GM11168 (cell line): ENCODE data around the gene SLC35F3.
"Not testable (repeated sequence)": the region's sequence is repeated elsewhere in the genome, so short reads cannot be mapped to it uniquely, and the experiment has no call there.

Experiments used
- in situ Hi-C: fragments of 300-500 bp; cut with MboI; formaldehyde crosslinking; loops from one replicate; pipeline ENCODE4 v1.12.0; 2022; ENCODE audit warnings: low sequenced_read_pairs; ENCODE audit not compliant: unreplicated experiment

Gene SLC35F3

DNA sequence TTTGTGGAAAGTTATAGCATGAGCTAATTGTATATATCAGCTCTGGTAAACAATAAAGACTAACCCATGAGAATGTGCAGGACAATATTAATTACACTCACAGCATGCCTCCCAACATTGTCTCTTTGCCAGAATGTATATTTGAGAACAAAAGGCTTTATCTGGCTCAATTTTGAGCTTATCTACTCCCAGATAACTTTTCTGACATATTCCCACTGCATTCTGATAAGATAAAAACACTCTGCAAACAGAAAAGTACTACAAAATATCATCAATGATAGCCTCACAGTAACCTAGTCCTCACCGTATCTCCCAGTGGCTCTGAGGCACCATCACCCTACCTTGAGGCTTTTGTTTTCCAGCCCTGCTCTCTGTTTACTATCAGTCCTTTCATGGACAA, 188.6 kb downstream of the SLC35F3 start:
- in situ Hi-C loops, result no loop called here

DNA sequence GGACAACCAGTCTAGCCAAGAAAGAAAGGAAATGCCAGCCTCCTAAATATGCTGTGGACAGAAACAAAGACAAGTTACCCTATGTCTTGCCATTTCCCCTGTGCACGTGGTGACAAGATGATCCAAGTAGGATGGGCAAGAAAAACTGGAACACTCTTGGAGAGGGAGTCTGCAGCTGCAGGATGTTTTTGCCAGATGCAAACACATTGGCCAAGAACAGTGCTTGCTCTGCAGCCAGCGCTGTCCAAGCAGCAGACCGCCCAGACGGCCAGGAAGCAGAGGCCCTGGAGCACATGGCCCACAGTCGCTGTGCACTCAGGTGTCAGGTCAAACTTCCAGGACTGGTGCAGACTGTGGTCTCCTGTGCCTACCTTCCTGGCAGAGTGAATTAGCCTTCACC, 189.3 kb downstream of the SLC35F3 start:
- in situ Hi-C loops, result no loop called here

DNA sequence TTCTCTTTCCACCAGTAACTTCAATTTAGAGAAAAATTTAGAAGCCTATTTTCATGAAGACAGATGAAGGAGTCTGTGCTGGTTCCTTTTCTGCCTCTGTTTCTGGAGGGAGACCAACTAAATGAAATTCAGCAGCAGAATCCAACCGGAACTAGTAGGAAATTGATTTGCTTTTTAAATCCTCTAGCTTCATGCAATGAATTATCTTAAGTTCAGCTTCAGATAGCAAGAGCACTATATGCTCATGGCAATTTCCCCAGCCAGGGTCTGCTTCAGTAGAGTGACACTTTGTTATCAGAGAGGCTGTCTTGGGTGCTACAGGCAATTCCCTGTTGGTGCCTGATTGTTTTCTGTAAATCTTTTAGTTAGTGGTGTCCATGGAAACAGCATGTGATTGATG, 189.7 kb downstream of the SLC35F3 start:
- in situ Hi-C loops, result no loop called here

- in situ Hi-C loops, result no loop called here
Observed at GRCh38 chr1:234096161-234096770, 191.8 kb downstream of the SLC35F3 start.

DNA sequence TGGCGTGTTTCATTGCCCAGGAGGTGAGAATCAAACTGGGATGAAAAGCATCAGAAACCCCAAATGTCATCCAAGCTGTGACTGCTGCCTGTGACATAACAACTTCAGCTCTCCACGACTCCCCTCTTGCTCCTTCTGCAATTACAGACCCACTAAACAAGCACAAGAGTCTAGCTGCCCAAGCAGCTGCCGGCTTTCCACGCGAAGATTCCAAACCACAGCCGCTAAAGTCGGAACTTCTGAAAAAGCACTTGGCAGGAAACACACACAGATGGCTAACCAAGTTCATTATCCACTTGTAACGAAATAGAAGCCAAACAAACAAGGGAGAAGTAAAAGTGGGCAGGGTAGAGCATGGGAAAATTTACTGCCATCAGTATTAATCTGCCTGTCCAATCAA, 198.1 kb downstream of the SLC35F3 start:
- in situ Hi-C loops, result no loop called here

DNA sequence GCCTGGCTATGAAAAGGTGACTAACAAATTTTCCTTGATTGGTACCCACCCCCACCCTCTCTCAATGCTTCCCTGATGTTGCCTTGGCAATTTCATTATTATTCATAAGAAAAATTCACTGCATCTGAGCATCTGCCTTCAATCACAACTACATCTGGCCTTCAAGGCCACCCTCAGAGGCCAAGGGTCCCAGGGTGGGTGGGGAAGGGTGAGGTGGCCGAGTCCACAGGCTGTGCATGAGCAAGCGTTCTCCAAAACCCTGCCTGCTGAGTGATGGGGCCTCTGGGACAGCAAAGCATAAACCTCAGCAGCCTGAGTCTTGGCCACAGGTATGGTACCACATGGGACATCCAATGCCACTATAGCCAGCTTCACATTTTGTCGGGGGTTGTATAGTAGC, 198.7 kb downstream of the SLC35F3 start:
- in situ Hi-C loops, result no loop called here

DNA sequence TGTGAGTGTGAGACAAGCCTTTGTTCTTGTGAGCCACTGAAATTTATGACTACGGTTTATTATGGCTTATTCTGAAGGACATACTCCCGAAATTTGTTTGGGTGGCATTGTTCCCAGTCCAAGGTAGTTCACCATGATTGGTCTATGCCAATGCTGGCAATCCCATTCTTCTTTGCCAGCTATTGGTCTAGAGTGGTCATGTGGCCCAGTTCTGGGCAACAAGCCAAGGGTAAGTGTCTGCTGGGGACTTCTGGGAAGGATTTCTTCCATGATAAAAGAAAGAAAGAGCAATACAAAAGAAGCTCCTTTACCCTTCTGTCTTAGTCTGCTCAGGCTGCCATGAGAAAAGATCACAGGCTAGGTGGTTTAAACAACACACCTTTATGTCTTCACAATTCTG, 201.6 kb downstream of the SLC35F3 start:
- in situ Hi-C loops, result no loop called here

DNA sequence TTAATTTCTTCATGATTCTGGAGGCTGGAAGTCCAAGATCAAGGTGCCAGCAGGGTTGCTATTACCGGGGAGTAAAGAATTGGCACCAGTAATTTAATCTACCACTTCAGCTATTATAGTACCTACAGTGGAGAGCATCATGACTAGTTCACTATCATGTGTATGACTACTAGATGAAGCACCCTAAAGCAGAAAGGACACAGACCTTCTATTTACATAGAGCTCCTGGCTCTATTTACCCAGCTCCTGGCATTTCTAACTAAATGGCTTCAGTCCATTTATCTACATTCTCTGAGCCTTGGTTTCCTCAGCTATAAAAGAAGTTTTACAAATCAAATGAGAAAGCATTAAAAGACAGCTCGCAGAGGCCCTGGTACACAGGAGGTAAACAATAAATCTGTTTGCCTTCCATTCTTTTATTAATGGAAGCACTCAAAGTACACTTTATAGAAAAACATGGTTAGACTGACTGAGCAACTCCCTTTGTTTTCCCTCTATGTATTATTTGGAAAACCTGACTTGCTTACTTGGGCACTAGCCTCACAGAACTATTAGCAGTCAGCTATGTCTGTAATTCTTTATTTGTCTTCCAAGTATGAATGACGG, 203.0 kb downstream of the SLC35F3 start:
- in situ Hi-C loops, result no loop called here

- in situ Hi-C loops, result no loop called here
Observed at GRCh38 chr1:234108921-234109320, 204.4 kb downstream of the SLC35F3 start.

DNA sequence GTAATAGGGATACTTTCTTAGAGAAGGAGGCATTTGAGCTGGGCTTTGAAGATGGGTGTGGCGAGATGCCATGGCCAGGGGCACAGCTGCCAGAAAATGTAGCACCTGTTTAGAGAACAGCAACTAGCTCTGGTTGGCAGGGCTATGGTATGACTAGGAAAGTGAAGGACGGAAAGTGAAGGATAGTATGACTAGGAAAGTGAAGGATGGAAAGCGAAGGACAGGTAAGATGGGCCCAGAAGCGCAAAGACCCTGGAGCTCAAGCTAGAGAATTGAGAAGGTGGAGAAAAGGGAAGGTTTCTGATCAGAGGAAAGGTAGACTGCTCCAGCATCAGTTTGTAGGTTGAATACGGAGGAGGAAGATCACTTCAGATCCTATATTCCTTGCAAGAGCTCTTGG, 205.4 kb downstream of the SLC35F3 start:
- in situ Hi-C loops, result no loop called here

DNA sequence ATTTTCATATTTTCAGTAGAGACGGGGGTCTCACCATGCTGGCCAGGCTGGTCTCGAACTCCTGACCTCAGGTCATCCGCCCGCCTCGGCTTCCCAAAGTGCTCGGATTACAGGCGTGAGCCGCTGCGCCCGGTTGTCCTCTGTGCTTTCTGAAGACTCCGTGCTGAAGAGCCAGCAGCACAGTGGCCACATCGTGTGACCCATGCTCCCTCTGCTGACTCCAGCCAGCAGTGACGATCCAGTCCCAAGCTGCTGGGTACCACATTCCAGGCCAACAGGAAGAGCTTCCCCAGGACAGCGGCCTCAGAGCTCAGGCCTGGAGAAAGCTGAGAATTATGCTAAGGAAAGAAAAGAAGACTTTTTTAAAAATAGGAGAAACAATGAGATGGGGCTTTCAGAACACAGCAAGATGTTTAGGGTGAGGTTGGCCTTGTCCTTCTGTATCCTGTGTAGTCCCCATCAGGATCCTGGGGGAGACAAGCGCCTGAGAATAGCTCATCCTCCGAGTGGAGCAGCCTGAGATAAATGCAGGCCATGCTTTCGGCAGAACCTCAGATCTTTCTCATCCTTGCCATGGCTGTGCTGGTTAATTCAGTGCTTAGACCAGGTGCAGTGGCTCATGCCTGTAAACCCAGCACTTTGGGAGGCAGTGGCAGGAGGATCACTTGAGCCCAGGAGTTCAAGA, 207.1 kb downstream of the SLC35F3 start:
- in situ Hi-C loops, result no loop called here

DNA sequence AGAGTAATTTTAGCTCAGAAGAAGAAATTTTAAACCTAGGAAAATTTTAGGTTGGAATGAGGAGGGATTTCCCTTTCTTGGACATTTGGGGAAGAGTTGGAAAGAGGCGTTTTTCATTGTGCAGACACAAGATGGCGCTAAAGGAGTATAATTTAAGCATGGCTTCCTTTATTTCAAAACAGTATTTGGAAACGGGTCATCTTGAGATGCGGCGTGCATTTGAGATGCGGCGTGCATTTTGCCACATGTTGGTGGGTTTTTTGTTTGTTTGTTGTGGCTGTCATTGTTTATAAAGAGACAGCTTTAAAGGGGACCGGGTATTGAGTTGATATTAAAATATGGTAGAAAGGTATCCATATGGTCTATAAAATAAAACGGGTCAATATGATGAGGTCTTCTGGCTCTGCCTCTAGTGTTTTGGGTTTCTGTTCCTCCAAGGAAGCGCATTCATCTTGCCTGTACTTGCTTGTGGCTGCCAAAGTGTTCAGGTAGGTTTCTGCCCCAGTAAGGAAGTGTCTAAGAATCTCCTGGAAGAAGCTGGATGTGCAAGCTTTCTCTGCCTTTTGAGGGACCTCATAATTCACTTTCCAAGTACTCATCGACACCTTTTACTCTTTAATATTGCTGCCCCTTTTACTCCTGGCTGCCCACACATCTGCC, 210.3 kb downstream of the SLC35F3 start:
- in situ Hi-C loops, result no loop called here

- in situ Hi-C loops, result no loop called here
Observed at GRCh38 chr1:234118911-234119310, 214.4 kb downstream of the SLC35F3 start.

DNA sequence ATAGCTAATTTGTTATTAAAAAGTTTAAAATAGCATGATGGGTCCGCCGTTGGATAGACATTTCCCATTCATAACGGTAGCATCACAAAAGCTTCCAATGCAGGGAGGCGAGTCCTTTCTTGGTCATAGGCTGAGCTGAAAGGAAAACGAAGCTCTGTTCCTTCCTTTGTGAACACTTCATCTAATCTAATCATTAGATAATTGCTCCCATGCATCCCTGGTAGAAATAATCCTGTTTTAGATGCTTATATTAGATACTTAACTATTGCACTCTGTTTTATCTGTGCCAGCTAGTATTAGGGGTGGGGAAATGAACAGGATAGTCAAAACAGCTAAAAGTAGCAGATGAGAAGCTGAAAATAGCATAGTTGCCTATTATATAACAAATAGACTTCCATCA, 215.0 kb downstream of the SLC35F3 start:
- in situ Hi-C loops, result no loop called here

DNA sequence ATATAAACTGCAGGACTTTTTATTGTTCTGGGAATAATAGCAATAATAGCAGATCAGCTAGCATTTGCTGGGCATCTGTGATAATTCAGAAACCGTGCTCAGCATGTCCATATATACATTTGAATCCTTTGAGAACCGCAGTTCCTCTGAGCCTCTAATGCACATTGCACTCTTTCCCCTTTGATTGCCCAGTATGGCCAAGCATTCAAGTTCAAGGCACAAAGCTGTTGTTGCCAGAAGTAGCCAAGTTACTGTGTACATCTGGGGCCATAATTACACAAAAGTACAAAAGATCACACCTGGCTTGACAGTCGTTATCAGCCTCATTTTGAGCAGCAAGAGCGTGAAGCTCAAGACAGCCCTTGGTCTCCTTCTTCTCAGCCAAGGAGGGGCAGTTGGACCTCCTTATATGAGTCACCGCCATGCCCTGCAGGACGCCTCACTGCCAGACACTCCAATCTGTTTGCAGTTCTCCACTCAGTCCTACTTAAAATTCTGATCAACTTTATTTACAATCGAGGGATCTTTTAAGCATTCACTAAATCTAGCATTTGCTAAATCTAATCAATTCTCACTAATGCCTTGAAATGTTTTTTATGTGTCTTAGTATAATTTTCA, 216.0 kb downstream of the SLC35F3 start:
- in situ Hi-C loops, result no loop called here

GRCh38 chr1:234121659-234122058, 217.2 kb downstream of the SLC35F3 start:
- in situ Hi-C loops, result not testable (repeated sequence)

- in situ Hi-C loops, result not testable (repeated sequence)
Observed at GRCh38 chr1:234122571-234122970, 218.1 kb downstream of the SLC35F3 start.

DNA sequence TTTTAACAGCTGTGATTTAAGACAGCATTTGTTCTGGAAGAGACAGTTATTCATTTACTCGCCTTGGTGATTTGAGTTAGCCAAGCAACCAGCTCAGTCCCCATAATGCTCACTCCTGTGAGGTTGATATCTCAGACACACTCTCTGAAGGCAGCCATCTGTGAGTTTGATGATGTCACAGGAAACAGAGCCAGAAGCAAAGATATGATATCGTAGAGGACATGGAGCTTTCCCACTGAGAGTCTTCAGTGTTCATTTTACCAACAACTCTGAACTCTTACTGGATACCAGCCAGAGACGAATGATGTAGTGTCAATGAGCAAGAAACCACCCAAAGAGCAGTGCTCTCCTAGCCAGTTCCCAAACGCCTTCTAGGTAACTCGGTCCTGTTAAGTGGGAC, 219.4 kb downstream of the SLC35F3 start:
- in situ Hi-C loops, result no loop called here

GRCh38 chr1:234125283-234125682, 220.8 kb downstream of the SLC35F3 start:
- in situ Hi-C loops, result no loop called here

- in situ Hi-C loops, result no loop called here
Observed at GRCh38 chr1:234125714-234126113, 221.2 kb downstream of the SLC35F3 start.
